ENCODE results near the gene ITGA6. TPM values are rescaled to one million over a fixed set of nuclear protein-coding genes. Genes with fewer than 3 reads are reported as not detected.

ITGA6 gene
- total RNA-seq, 4 donors from 2014 or later: 29.9 to 46.5 (median 36.6) TPM

DNA sequence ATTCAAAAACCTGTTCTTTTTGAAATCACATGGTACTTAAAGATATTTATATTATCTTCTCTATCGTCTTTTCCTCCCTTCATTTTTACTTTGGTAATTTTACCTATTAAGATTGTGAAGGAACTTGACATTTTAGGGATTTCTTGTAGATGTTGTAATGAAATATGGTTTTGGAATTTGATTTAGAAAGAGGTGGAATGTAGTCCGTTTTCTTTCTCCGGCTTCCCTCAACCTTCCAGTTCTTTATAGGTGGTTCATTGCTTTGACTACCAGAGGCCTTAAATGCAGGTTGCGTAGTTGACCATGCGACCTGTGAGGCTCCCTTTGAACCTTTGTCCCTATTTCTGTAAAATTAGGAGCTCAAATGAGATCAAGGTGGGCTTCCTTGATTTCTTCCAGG is 24.5 kb downstream of the ITGA6 start:
- no peak for DNase-seq (ENCODE audit: extremely low spot score)
- H3K4me1 ChIP-seq: peaks cover 0 to 35% (median 21%) of the 10 kb centered on the region in 4 donors
- TF ChIP-seq POLR2AphosphoS5 (IDR thresholded peaks at IDR 0.05) (no peak), POLR2A (IDR thresholded peaks at IDR 0.05; ENCODE audit: low read depth) (no peak), CTCF (IDR thresholded peaks at IDR 0.05) (no peak), EP300 (IDR thresholded peaks at IDR 0.05) (no peak)
- no peak overlapping the region for H3K27ac ChIP-seq (replicated peaks in 1 of 4)
- H3K27me3 ChIP-seq: peaks cover 0 to 12% (median 0%) of the 10 kb centered on the region in 4 donors
- H3K36me3 ChIP-seq: no peaks in the 10 kb centered on the region
- intact Hi-C loops (cut with DNase I): no loop called here
- H3K4me3 ChIP-seq: no peak overlapping the region
- 86% methylated on average over 5 of the region's 5 CpGs for WGBS
- no peaks in the 10 kb centered on the region for H3K9me3 ChIP-seq

- WGBS: 64% methylated on average over 2 of the region's 2 CpGs
- no peak overlapping the region for H3K27ac ChIP-seq (replicated peaks in 1 of 4)
- intact Hi-C loops (cut with DNase I): no loop called here
Observed at GRCh38 chr2:172452845-172453244, 25.5 kb downstream of the ITGA6 start.

DNA sequence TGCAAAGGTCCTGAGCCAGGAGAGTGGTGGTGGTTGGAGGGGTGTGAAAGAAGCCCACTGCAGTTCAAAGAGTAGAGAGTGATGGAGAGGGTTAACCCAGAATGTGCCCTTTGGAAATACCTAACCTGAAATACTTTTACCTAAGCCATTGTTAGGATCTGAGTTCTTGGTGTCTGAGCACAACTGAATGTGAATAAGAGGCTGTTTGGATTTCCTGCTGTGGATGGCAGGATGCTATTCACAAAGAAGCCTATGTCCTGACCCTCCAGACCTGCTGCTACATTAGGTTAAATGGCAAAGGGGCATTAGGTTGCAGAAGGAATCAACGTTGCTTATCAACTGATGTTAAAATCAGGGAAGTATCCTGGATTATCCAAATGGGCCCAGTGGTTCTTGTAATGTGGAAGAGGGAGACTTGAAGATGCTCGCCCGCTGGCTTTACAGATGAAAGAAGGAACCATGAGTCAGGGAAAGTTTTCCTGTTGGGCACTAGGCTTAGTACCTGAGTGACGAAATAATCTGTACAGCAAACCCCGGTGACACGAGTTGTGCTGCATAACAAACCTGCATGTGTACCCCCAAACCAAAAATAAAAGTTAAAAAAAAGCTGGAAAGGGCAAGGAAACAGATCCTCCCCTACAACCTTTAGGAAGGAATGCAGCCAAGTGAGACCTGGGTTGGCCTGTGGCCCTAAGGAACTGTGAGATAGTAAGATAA is 27.2 kb downstream of the ITGA6 start:
- TF ChIP-seq CTCF (IDR thresholded peaks at IDR 0.05) (no peak), EP300 (IDR thresholded peaks at IDR 0.05) (no peak), POLR2AphosphoS5 (IDR thresholded peaks at IDR 0.05) (no peak), POLR2A (IDR thresholded peaks at IDR 0.05; ENCODE audit: low read depth) (no peak)
- Histone ChIP-seq H3K4me3 (no peak overlapping the region), H3K36me3 (no peaks in the 10 kb centered on the region), H3K9me3 (no peaks in the 10 kb centered on the region), H3K27ac (replicated peaks in 1 of 4) (no peak overlapping the region), H3K27me3 (peaks cover 0 to 12% (median 2%) of the 10 kb centered on the region in 4 donors), H3K4me1 (peaks cover 0 to 38% (median 22%) of the 10 kb centered on the region in 4 donors)
- intact Hi-C loops (cut with DNase I): no loop called here
- DNase-seq (ENCODE audit: extremely low spot score): peak; percentile 66
- 65% methylated on average over 6 of the region's 6 CpGs for WGBS

More at GRCh38 chr2:172452845-172453244, 25.5 kb downstream of the ITGA6 start:
- Histone ChIP-seq H3K4me3 (no peak overlapping the region), H3K4me1 (peaks cover 0 to 35% (median 19%) of the 10 kb centered on the region in 4 donors), H3K27me3 (peaks cover 0 to 12% (median 2%) of the 10 kb centered on the region in 4 donors), H3K9me3 (no peaks in the 10 kb centered on the region), H3K36me3 (no peaks in the 10 kb centered on the region)
- peak; percentile 34 for DNase-seq (ENCODE audit: extremely low spot score)
- TF ChIP-seq POLR2AphosphoS5 (IDR thresholded peaks at IDR 0.05) (no peak), CTCF (IDR thresholded peaks at IDR 0.05) (no peak), EP300 (IDR thresholded peaks at IDR 0.05) (no peak), POLR2A (IDR thresholded peaks at IDR 0.05; ENCODE audit: low read depth) (no peak)

DNA sequence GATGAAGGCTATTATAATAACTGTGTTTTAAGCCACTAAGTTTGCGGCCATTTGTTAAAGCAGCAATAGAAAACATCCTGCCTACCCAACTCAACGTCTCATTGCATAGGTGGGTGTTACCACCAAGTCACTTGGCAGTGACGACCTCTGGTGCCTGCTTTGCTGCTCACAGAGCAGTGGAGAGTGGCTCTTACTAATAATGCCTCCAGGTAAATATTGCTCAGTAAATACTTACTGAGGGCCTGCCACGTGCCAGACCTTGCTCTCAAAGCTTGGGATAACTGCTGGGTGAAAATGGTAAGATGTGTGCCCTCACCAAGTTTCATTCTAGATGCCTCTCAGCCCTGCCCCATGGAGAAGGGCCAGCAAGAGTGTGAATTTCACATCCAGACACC is 27.7 kb downstream of the ITGA6 start:
- no peak overlapping the region for H3K4me3 ChIP-seq
- H3K4me1 ChIP-seq: peaks cover 0 to 42% (median 24%) of the 10 kb centered on the region in 4 donors
- H3K36me3 ChIP-seq: no peaks in the 10 kb centered on the region
- DNase-seq (ENCODE audit: extremely low spot score): peak; percentile 62
- no peak overlapping the region for H3K27ac ChIP-seq (replicated peaks in 1 of 4)
- WGBS: 60% methylated on average over 3 of the region's 4 CpGs
- H3K27me3 ChIP-seq: peaks cover 0 to 12% (median 2%) of the 10 kb centered on the region in 4 donors
- intact Hi-C loops (cut with DNase I): no loop called here
- H3K9me3 ChIP-seq: no peaks in the 10 kb centered on the region
- TF ChIP-seq EP300 (IDR thresholded peaks at IDR 0.05): no peak
- TF ChIP-seq POLR2A (IDR thresholded peaks at IDR 0.05; ENCODE audit: low read depth): no peak
- no peak for TF ChIP-seq CTCF (IDR thresholded peaks at IDR 0.05)
- no peak for TF ChIP-seq POLR2AphosphoS5 (IDR thresholded peaks at IDR 0.05)
